NT2/D1 (cell line): Measurements from ENCODE around the gene MAML1.

ENCODE experiments used
- SUZ12 ChIP-seq: IDR thresholded peaks from 2 replicates; pipeline ENCODE4 v1.6.1; 2011; ENCODE audit not compliant: insufficient read length, insufficient read depth; ENCODE audit errors: extremely low read depth
- YY1 ChIP-seq: IDR thresholded peaks from 2 replicates; pipeline ENCODE4 v1.6.1; 2011; ENCODE audit not compliant: insufficient read length, insufficient read depth

GRCh38 chr5:179802950-179803562, 70.4 kb downstream of the MAML1 start:
- no peak for TF ChIP-seq SUZ12
- no peak for TF ChIP-seq YY1
